ENCODE data around the gene HS6ST3.

The HS6ST3 gene

GRCh38 chr13:96794669-96795068 lies 704.8 kb downstream of the HS6ST3 start:
- no peak for DNase-seq

- DNase-seq: no peak
Measured at GRCh38 chr13:96795670-96796069, 705.8 kb downstream of the HS6ST3 start.

GRCh38 chr13:96796091-96796633 lies 706.3 kb downstream of the HS6ST3 start:
- no peak for DNase-seq

GRCh38 chr13:96797136-96797535 lies 707.2 kb downstream of the HS6ST3 start:
- no peak for DNase-seq

GRCh38 chr13:96803456-96804100 lies 713.7 kb downstream of the HS6ST3 start:
- no peak for DNase-seq

- DNase-seq: no peak
Measured at GRCh38 chr13:96804174-96804573, 714.3 kb downstream of the HS6ST3 start.

- no peak for DNase-seq
Measured at GRCh38 chr13:96806746-96807145, 716.8 kb downstream of the HS6ST3 start.

GRCh38 chr13:96809366-96810096 lies 719.6 kb downstream of the HS6ST3 start:
- no peak for DNase-seq

GRCh38 chr13:96810104-96810503 lies 720.2 kb downstream of the HS6ST3 start:
- DNase-seq: no peak

- DNase-seq: no peak
Measured at GRCh38 chr13:96811049-96811448, 721.1 kb downstream of the HS6ST3 start.

- DNase-seq: no peak
Measured at GRCh38 chr13:96816261-96816660, 726.4 kb downstream of the HS6ST3 start.

- DNase-seq: no peak
Measured at GRCh38 chr13:96816874-96817273, 727.0 kb downstream of the HS6ST3 start.

- no peak for DNase-seq
Measured at GRCh38 chr13:96817336-96817941, 727.5 kb downstream of the HS6ST3 start.

- DNase-seq: no peak
Measured at GRCh38 chr13:96819375-96819774, 729.5 kb downstream of the HS6ST3 start.

- no peak for DNase-seq
Measured at GRCh38 chr13:96821381-96821780, 731.5 kb downstream of the HS6ST3 start.

- no peak for DNase-seq
Measured at GRCh38 chr13:96821971-96822370, 732.1 kb downstream of the HS6ST3 start.

GRCh38 chr13:96822895-96823294 lies 733.0 kb downstream of the HS6ST3 start:
- DNase-seq: peak in 1 of 14 donors; percentile 6

- no peak for DNase-seq
Measured at GRCh38 chr13:96824140-96824539, 734.2 kb downstream of the HS6ST3 start.

GRCh38 chr13:96825653-96826052 lies 735.7 kb downstream of the HS6ST3 start:
- no peak for DNase-seq

- no peak for DNase-seq
Measured at GRCh38 chr13:96834626-96835025, 744.7 kb downstream of the HS6ST3 start.

GRCh38 chr13:96835546-96835945 lies 745.6 kb downstream of the HS6ST3 start:
- no peak for DNase-seq

- DNase-seq: no peak
Measured at GRCh38 chr13:96836733-96837132, 746.8 kb downstream of the HS6ST3 start.

- DNase-seq: no peak
Measured at GRCh38 chr13:96837809-96838208, 747.9 kb downstream of the HS6ST3 start.

- no peak for DNase-seq
Measured at GRCh38 chr13:96844195-96844594, 754.3 kb downstream of the HS6ST3 start.

All from C1 segment of cervical spinal cord (tissue), 14 donors.